Left lung (tissue), 10 donors: ENCODE data around the gene TENM4. TPM values are rescaled to one million over a fixed set of nuclear protein-coding genes. Genes with fewer than 3 reads are reported as not detected.

ENCODE experiments used
- ATAC-seq: fragments of 200-7000 bp; cut with Tn5 transposase; one replicate; pipeline ENCODE4 v1.9.1; 2020; ENCODE audit warnings: moderate library complexity
- DNase-seq, 4 donors: peaks; one replicate each; pipeline ENCODE4 v3.0.0-alpha.2; 2013 to 2020
- H3K27ac ChIP-seq, 2 donors: fragments of 200-600 bp; sonication (generic) in 1 of 2; one replicate each; pipeline versions ENCODE4 v1.5.0 to v1.8.0; 2020 to 2021
- H3K27me3 ChIP-seq, 2 donors: fragments of 200-600 bp; sonication (generic) in 1 of 2; one replicate each; pipeline versions ENCODE4 v1.5.0 to v1.8.0; 2020 to 2021
- H3K36me3 ChIP-seq, 2 donors: fragments of 200-600 bp; sonication (generic) in 1 of 2; one replicate each; pipeline versions ENCODE4 v1.5.0 to v1.8.0; 2020 to 2021
- H3K4me1 ChIP-seq, 2 donors: fragments of 200-600 bp; one replicate each; pipeline ENCODE4 v1.8.0; 2021
- H3K4me3 ChIP-seq, 2 donors: fragments of 200-600 bp; sonication (generic) in 1 of 2; one replicate each; pipeline versions ENCODE4 v1.5.0 to v1.8.0; 2020 to 2021; ENCODE audit warnings: mild to moderate bottlenecking in 1 of 2
- H3K9me3 ChIP-seq, 2 donors: fragments of 200-600 bp; sonication (generic) in 1 of 2; one replicate each; pipeline versions ENCODE4 v1.5.0 to v1.8.0; 2020 to 2021
- intact Hi-C, 2 donors: fragments of 100-400 bp; cut with DNase I; formaldehyde crosslinking; loops; one replicate each; pipeline versions ENCODE4 v1.11.2 to v1.14.2; 2022
- polyA plus RNA-seq, 6 donors: library from polyadenylated mRNA; unstranded; fragments of 120-200 nt; gene quantifications; one replicate each; pipeline ENCODE4 v1.2.1, GENCODE V29; 2013; ENCODE audit not compliant: insufficient read length in 6 of 6
- total RNA-seq, 2 donors: library from RNA; stranded (reverse); fragmentation: NEBNext Ultra II Directional; extraction: Animal tissue kit (Norgen Biotek cat#: 25700); gene quantifications; one replicate each; pipeline ENCODE4 v1.2.1, GENCODE V29; 2021
- TF ChIP-seq, protein P1 (sequence below), 2 donors: fragments of 200-600 bp; sonication (generic) in 1 of 2; IDR thresholded peaks; one replicate each; pipeline versions ENCODE4 v1.5.0 to v1.8.0; 2021; ENCODE audit warnings: antibody characterized with exemption in 2 of 2
- donor health status: DM: no; HTN: yes; CAD: no.
- donor health status: DM: no; HTN: no; CAD: no.

TENM4 gene
- total and polyA plus RNA-seq, 8 donors: 3.4 to 7.1 (median 5.2) TPM

DNA sequence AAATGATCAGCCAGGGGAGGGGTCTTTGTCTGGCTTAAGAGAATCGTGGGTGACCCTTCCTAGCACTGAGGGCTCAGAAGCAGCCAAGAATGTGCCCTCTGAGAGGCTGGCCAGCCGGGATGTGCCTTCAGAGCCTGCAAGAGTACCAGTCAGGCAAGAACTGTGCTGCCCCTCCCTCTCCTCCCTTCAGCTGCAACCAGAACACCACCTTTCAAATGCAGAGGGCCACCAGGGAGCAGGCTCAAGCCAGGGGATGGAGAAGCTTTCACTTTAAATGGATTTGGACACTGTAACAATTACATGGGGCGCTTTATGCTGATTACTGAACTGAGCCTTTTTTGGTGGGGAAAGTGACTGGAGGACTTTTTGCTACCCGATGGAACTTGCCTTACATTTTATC, 44.9 kb upstream of the TENM4 start:
- TF ChIP-seq, protein P1, sequence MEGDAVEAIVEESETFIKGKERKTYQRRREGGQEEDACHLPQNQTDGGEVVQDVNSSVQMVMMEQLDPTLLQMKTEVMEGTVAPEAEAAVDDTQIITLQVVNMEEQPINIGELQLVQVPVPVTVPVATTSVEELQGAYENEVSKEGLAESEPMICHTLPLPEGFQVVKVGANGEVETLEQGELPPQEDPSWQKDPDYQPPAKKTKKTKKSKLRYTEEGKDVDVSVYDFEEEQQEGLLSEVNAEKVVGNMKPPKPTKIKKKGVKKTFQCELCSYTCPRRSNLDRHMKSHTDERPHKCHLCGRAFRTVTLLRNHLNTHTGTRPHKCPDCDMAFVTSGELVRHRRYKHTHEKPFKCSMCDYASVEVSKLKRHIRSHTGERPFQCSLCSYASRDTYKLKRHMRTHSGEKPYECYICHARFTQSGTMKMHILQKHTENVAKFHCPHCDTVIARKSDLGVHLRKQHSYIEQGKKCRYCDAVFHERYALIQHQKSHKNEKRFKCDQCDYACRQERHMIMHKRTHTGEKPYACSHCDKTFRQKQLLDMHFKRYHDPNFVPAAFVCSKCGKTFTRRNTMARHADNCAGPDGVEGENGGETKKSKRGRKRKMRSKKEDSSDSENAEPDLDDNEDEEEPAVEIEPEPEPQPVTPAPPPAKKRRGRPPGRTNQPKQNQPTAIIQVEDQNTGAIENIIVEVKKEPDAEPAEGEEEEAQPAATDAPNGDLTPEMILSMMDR (IDR thresholded peaks at IDR 0.05): no peak
- H3K27me3 ChIP-seq: no peaks in the 10 kb centered on the region
- intact Hi-C loops: no loop called here
- H3K36me3 ChIP-seq: no peaks in the 10 kb centered on the region
- H3K27ac ChIP-seq: no peak overlapping the region
- H3K9me3 ChIP-seq: no peaks in the 10 kb centered on the region
- no peak for DNase-seq
- no peak overlapping the region for H3K4me3 ChIP-seq
- no peaks in the 10 kb centered on the region for H3K4me1 ChIP-seq
- ATAC-seq: no peak

DNA sequence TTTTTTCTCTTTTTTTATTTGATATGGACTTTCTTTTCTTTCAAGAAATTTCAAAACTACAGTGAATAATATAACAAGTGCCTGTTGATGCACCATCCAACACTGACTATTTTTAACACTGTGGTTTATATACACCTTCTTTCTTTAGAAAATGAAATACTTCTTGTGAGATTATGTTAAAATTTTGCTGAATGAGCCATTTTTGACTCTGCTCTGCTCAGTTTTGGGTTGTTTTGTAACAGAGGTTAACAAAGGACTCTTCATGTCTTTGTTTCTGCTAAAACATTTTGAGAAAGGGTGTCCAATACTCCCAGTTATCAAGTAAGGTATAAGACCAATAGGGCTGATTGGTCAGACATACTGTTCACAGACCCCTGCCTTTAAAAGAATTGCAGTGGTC, 44.0 kb upstream of the TENM4 start:
- no peaks in the 10 kb centered on the region for H3K36me3 ChIP-seq
- no peaks in the 10 kb centered on the region for H3K9me3 ChIP-seq
- H3K4me1 ChIP-seq: no peaks in the 10 kb centered on the region
- intact Hi-C loops: no loop called here
- TF ChIP-seq, protein P1 (IDR thresholded peaks at IDR 0.05): no peak
- no peaks in the 10 kb centered on the region for H3K27me3 ChIP-seq
- DNase-seq (no peak), ATAC-seq (no peak)
- no peak overlapping the region for H3K4me3 ChIP-seq
- no peak overlapping the region for H3K27ac ChIP-seq

DNA sequence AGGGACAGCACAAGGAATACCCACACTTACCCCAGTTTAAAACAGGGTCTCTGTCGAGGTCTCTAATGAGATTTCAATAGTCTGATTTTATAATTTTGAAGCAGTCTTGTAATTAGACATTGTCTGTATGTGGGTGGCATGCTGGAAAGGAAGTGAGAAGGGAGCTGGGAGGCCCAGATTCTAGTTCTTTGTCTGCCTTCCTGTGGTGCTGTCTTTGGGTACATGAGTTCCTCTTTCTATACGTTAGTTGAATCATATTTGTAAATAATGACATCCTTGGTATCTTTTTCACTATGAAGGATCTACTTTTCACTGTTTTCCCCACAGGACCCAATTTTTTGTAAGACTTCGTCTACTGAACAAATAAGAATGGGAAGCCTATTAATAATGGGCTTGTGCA, 42.0 kb upstream of the TENM4 start:
- DNase-seq: no peak
- H3K36me3 ChIP-seq: no peaks in the 10 kb centered on the region
- H3K9me3 ChIP-seq: no peaks in the 10 kb centered on the region
- no peak overlapping the region for H3K27ac ChIP-seq
- H3K27me3 ChIP-seq: no peaks in the 10 kb centered on the region
- no peak for ATAC-seq
- H3K4me3 ChIP-seq: no peak overlapping the region
- no peaks in the 10 kb centered on the region for H3K4me1 ChIP-seq
- intact Hi-C loops: no loop called here
- TF ChIP-seq, protein P1 (IDR thresholded peaks at IDR 0.05): no peak

DNA sequence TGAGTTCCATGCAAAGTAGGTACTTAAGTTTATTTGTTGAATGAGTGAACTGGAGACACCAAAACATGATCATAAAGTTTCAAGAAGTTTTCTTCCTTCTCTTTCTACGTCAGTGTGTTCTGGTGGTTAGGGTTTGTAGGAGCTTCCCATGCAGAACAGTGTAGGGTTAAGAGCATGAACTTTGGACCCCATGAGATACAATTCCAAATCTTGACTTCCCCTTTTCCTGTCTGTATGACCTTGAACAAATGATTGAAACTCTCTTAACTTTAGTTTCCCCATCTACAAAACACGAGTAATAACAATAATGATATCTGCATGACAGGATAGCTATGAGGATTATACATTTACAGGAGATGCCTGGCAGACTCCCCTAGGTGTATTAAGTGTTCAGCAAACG, 41.0 kb upstream of the TENM4 start:
- ATAC-seq (no peak), DNase-seq (no peak)
- Histone ChIP-seq H3K27me3 (no peaks in the 10 kb centered on the region), H3K4me3 (no peak overlapping the region), H3K36me3 (no peaks in the 10 kb centered on the region), H3K9me3 (no peaks in the 10 kb centered on the region), H3K27ac (no peak overlapping the region), H3K4me1 (no peaks in the 10 kb centered on the region)
- TF ChIP-seq, protein P1 (IDR thresholded peaks at IDR 0.05): no peak
- intact Hi-C loops: no loop called here

DNA sequence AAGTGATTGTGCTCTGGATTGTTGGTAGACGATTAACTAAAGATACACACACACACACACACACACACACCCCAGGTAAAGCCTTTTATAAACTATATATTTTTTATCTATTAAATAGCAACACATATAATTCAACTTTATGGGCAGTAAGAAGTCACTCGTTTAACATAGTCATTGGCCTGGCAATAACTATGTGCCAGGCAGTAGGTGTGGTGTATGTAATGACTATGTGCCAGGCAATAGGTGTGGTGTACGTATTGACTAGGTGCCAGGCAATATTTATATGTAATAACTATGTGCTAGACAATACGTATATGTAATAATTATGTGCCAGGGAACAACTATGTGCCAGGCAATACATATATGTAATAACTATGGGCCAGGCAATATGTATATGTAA, 40.0 kb upstream of the TENM4 start:
- H3K27ac ChIP-seq: no peak overlapping the region
- H3K36me3 ChIP-seq: no peaks in the 10 kb centered on the region
- intact Hi-C loops: no loop called here
- H3K4me3 ChIP-seq: no peak overlapping the region
- peaks cover 0 to under 1% of the 10 kb centered on the region in 2 donors for H3K9me3 ChIP-seq
- no peaks in the 10 kb centered on the region for H3K27me3 ChIP-seq
- no peaks in the 10 kb centered on the region for H3K4me1 ChIP-seq
- ATAC-seq (no peak), DNase-seq (no peak)
- TF ChIP-seq, protein P1 (IDR thresholded peaks at IDR 0.05): no peak
